Activated CD4-positive, alpha-beta T cell treated with anti-CD3 and anti-CD28 coated beads, Interleukin-2, Interleukin-6, amounts not matched to agents 100 ng/mL and 50 ng/mL, durations not matched to agents 16 hours and 8 hours (primary cell): ENCODE data around the gene MBD3L5.
"Not testable (repeated sequence)": the region's sequence is repeated elsewhere in the genome, so short reads cannot be mapped to it uniquely, and the experiment has no call there.

Source experiments
- DNase-seq: peaks from one replicate; pipeline ENCODE4 v3.0.0-alpha.2; 2020

Gene MBD3L5

GRCh38 chr19:7030278-7030677 lies at the start of gene MBD3L5:
Gene MBD3L5, plus strand, starts transcription at chr19:7030578. Its CDS starts 34 bp downstream, at chr19:7030612.
- DNase-seq: not testable (repeated sequence)

GRCh38 chr19:6983448-6983847 lies 46.9 kb upstream of the MBD3L5 start:
- DNase-seq: no peak

GRCh38 chr19:6987850-6988249 lies 42.5 kb upstream of the MBD3L5 start:
- no peak for DNase-seq

DNA sequence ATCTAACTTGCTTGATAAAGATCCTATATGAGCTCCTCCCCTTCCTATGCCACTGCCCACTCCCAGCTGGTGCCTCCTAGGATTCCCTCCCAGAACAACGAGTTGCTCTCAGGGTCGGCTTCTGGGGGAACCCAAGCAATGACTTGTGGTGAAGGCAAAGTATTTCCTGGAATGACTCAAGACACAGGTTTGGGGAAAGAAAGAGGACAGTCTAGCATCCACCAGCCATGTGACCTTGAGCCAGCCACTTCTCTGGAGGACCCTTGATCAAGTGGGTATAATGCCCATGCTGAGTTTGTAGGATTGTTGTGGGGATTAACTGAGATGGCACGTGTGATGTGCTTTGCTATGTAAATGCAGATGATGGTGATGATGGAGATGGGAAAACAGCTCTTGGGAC lies 42.1 kb upstream of the MBD3L5 start:
- no peak for DNase-seq

GRCh38 chr19:6995054-6995453 lies 35.3 kb upstream of the MBD3L5 start:
- no peak for DNase-seq

DNA sequence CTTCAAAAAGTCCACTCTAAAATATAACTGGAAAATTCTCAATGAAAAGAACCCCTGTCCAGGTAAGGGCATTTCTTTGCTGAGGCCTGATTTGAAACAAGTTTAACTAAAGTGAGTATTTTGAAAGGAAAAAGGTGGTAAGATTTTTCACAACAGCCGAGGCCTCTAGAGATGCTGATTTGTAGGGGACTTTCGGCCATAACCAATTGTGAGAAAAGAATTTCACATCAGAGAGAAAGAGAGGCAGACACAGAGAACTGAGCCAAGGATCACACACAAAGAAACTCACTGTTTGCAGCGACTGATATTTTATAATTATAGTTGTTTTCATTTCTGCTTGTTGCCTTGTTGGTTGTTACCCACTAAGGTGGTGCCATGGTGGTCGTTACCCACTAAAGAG lies 33.6 kb upstream of the MBD3L5 start:
- DNase-seq: no peak

DNA sequence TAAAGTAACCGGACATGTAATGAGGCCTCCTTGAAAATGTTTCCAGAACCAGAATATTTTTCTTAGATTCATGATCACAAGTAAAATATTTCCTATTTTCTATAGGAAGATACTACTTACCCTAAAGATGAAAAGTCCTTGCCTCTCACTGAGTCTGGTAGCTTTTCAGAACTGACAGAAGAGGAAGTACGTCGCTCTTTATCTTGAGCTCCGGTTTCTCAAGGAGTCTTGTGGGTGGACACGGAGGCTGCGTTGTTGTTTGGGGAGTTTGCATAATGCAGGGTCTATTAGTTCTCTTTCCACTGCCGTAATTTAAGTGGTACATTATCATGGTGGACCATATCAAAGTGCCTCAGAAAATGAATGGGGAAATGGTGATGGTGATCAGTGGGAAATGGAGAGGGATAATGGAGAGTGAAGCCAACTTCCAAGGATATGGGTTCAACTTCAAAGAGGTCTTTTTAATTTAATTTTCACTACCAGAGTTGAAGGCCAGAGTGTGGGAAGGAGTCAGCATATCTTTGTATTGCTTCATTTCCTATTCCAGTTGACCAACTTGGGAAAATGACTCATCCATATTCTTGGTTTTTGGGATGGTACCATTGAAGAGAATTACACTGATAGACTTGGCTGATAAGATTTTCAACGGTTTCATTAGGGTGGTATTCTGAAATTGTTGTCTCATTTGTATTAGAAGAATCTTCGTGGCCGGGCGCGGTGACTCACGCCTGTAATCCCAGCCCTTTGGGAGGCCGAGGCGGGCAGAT lies 32.5 kb upstream of the MBD3L5 start:
- no peak for DNase-seq

DNA sequence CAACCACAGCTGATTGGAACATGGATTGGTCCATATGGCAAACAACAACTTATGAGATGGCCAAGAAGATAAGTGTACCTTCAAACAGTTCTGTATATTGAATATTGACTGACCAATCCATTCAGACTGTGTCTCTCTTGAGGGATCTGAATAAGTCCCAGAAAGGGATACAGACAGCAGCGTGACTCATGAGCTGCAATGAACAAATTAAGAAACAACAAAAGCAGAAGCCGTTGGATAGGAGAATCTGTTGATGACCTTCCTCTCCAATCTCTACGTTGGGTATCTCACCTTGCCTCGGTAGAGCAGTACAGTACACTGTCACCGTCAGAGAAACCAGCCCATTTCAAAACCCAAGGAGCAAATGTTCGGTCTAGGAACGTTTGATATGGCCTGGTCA lies 30.4 kb upstream of the MBD3L5 start:
- DNase-seq: no peak

- no peak for DNase-seq
Observed at GRCh38 chr19:7000333-7000732, 30.0 kb upstream of the MBD3L5 start.

DNA sequence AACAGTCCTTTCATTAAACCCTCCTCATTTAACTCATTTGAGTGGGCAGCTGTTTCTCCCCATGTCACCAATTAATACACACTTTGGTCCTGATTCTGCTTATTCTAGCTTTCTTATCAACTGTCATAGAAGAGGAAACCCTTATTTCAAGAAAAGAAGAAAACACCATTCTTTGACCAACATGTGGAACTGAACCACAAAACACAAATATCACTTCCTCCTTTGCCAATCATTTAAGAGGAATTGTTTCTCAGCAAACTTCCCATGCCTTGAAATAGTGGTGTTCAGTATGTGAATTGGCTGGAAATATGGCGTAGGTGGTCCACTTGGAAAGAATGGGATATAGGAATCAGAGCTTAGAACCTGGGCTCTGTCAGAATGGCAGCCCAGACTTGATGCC lies 29.6 kb upstream of the MBD3L5 start:
- no peak for DNase-seq

- no peak for DNase-seq
Observed at GRCh38 chr19:7004313-7004931, 26.0 kb upstream of the MBD3L5 start.

GRCh38 chr19:7006135-7006704 lies 24.2 kb upstream of the MBD3L5 start:
- DNase-seq: no peak

DNA sequence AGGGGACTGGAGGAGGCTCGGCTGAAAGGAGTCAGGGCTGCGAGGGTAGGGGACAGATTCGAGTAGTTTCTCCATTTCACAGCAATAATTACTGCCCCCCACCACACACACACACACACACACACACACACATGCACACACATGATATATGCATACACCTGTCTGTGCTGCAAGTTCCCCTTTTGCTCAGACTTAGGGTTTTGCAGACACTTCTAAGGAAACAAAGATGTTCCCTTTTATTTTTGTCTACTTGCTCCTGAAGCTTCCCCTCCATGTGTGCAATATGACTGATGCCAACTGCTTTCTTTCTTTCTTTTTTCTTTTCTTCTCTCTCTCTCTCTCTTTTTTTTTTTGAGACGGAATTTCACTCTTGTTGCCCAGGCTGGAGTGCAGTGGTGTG lies 22.5 kb upstream of the MBD3L5 start:
- DNase-seq: no peak

DNA sequence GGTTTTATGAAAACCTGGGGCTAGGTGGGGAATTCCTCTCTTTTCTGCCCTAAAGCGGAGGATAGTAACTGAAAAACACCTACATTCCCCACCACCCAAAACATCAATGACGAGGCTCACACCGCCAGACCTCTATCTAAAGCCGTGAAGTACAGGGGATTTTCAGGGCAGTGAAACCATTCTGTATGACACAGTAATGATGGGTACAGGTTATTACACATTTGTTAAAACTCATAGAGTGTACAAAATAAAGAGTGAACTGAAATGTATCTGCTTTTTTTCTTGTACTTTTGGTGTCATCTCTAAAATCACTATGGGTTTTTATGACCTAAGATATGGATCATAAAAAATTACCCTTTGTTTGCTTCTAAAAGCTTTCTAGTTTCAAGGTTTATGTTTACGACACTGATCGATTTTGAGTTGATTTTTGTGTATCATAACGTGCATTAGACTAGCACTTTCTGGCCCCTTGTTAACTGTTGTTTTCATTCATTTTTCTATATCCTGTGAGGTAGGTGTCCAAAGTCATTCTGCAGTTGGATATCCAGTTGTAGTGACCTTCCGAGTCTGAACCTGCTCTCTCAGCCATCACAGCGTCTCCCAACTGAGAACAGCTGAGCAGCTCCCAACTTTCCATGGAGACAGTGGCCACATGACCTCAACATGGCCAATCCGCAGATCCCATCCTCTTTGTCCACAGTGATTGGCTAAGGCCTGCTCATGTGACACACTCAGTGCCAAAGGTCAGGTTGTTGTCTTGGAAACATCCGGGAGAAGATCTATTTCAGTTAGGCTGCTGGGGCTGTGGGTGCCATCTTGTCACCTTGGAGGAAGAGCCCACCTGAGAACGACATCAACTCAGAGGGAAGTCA lies 19.4 kb upstream of the MBD3L5 start:
- no peak for DNase-seq

- peak; percentile 40 for DNase-seq
Observed at GRCh38 chr19:7013678-7014077, 16.7 kb upstream of the MBD3L5 start.

- DNase-seq: no peak
Observed at GRCh38 chr19:7018828-7019227, 11.6 kb upstream of the MBD3L5 start.

GRCh38 chr19:7021331-7021730 lies 9.0 kb upstream of the MBD3L5 start, which contains the start of gene MBD3L2B:
Gene MBD3L2B, minus strand, starts transcription at chr19:7021431. Its CDS starts 34 bp downstream, at chr19:7021397.
- DNase-seq: not testable (repeated sequence)

DNA sequence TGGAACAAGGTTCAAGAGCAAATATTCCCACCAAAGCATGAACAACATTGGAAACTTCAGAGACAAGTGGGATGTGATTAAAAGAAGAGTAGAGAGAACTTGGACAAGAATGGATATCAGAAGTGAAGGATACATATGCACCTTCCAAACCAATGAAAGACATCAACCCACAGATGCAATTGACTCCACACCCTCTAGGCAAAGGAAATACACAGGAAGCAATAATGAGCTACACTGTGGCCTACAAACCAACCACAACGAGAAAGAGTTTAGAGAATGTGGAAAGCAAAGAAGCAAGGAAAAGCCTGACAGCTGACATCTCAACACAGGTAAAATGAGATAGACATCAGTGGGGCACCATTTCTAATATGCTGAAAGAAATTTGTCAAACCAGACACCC lies 1.6 kb upstream of the MBD3L5 start:
- DNase-seq: not testable (repeated sequence)

- DNase-seq: not testable (repeated sequence)
Observed at GRCh38 chr19:7040079-7040478, 9.7 kb downstream of the MBD3L5 start, which contains the start of gene MBD3L4. Gene MBD3L4, minus strand, starts transcription at chr19:7040179. Its CDS starts 35 bp downstream, at chr19:7040144.

DNA sequence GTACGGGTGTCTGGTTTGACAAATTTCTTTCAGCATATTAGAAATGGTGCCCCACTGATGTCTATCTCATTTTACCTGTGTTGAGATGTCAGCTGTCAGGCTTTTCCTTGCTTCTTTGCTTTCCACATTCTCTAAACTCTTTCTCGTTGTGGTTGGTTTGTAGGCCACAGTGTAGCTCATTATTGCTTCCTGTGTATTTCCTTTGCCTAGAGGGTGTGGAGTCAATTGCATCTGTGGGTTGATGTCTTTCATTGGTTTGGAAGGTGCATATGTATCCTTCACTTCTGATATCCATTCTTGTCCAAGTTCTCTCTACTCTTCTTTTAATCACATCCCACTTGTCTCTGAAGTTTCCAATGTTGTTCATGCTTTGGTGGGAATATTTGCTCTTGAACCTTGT lies 11.2 kb downstream of the MBD3L5 start:
- DNase-seq: not testable (repeated sequence)

DNA sequence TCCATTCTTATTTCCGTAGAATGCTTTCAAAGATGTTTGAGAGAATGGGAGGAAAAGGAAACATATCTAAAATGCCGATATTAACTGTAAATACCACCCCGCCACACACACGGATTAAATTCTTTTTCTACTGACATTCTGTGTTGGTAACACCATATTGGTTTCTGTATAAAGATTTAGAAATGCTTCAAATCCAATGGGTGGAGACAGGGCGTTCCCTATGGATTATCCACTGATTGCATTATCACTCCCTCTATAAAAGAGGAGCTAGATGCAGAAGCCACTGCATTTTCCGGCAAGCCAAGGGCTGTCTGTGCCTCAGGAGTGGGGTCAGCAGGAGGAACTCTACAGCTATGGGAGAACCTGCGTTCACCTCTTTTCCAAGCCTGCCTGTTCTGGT lies 18.6 kb downstream of the MBD3L5 start, which contains the start of gene MBD3L2:
Gene MBD3L2, plus strand, starts transcription at position 301 of the 400 bp plus-strand sequence. Its CDS starts 53 bp downstream, at position 354.
- DNase-seq: not testable (repeated sequence)

DNA sequence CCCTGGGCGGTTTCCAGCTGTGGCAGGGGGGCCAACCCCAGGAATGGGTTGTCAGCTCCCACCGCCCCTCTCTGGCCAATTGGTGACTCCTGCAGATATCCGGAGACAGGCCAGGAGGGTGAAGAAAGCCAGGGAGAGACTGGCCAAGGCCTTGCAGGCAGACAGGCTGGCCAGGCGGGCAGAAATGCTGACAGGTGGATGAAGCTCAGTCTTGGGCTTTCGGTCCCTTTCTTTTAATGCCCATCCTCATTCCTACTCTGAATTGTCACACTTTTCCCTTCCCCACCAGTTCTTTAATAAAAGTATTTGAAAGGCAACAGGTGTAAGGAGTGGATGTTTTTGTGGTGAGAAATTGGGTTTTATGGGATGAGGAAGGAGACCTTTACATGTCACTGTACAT lies 21.0 kb downstream of the MBD3L5 start:
- DNase-seq: not testable (repeated sequence)

DNA sequence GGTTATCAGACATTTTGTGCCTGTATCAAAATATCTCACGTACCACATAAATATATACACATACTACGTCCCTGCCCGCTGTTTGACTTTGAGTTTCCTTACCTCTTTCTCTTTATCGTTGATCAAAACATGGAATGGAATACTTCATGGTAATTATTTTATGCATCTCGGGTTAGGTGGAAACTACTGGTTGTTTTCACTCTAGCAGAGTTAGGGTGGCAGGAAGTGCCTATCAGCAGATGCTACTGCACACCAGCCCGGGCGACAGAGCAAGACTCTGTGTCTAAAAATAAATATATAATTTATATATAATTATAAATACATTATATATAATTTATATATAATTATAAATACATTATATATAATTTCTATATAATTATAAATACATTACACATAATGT lies 22.5 kb downstream of the MBD3L5 start:
- not testable (repeated sequence) for DNase-seq
